PC-9 (cell line): ENCODE results near the gene PRDM16.

Source experiments
- EZH2 ChIP-seq: fragments of 200-600 bp; sonication (generic); IDR thresholded peaks from 2 replicates; pipeline ENCODE4 v1.8.0; 2017; ENCODE audit warnings: antibody characterized with exemption, low read depth
- TF ChIP-seq, protein P1 (sequence below): fragments of 200-600 bp; sonication (generic); conservative IDR thresholded peaks from 2 replicates; pipeline ENCODE4 v1.6.1; 2017; ENCODE audit warnings: mixed run types, antibody characterized with exemption, mild to moderate bottlenecking, moderate library complexity

DNA sequence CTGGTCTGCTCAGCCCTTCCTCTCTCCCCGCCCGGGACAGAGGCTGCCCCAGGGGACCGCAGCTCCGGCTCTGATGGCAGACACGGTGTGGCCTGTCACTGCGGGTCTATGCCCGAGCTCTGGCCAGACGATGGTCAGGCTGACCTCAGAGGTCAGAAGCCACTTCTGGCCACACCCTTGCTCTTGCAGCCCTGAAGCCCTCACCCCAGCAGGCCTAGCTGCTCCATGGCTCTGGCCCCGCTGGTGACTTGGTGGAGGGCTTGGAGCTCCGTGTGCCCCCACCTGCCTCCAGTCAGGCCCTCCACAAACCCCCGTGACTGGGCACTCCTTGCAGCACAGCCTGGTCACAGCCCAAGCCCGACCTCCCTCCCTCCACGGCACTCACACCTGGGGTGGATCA lies 47.6 kb downstream of the PRDM16 start:
- TF ChIP-seq EZH2: no peak
- TF ChIP-seq, protein P1, sequence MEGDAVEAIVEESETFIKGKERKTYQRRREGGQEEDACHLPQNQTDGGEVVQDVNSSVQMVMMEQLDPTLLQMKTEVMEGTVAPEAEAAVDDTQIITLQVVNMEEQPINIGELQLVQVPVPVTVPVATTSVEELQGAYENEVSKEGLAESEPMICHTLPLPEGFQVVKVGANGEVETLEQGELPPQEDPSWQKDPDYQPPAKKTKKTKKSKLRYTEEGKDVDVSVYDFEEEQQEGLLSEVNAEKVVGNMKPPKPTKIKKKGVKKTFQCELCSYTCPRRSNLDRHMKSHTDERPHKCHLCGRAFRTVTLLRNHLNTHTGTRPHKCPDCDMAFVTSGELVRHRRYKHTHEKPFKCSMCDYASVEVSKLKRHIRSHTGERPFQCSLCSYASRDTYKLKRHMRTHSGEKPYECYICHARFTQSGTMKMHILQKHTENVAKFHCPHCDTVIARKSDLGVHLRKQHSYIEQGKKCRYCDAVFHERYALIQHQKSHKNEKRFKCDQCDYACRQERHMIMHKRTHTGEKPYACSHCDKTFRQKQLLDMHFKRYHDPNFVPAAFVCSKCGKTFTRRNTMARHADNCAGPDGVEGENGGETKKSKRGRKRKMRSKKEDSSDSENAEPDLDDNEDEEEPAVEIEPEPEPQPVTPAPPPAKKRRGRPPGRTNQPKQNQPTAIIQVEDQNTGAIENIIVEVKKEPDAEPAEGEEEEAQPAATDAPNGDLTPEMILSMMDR: no peak
